ENCODE results near the gene THAP12. TPM values are rescaled to one million over a fixed set of nuclear protein-coding genes. Genes with fewer than 3 reads are reported as not detected.

THAP12 gene
- total RNA-seq, 1 experiment from 2014 or later, result 50.5 TPM

GRCh38 chr11:76392870-76393269, 11.9 kb upstream of the THAP12 start:
- Histone ChIP-seq H3K27me3 (ENCODE audit: low read length) (no peaks in the 10 kb centered on the region), H3K4me2 (ENCODE audit: low read length) (no peak overlapping the region), H3K9me3 (ENCODE audit: low read length) (no peaks in the 10 kb centered on the region), H2AFZ (ENCODE audit: low read length) (no peak overlapping the region), H3K4me3 (ENCODE audit: low read length) (no peak overlapping the region), H3K9ac (ENCODE audit: low read length) (no peak overlapping the region), H3F3A (ENCODE audit: low read length, unreplicated experiment) (no peaks in the 10 kb centered on the region), H3K27ac (ENCODE audit: low read length) (no peak overlapping the region), H3K4me1 (ENCODE audit: insufficient read depth, low read length) (no peaks in the 10 kb centered on the region), H3K9me2 (replicated peaks; ENCODE audit: low read length) (no peaks in the 10 kb centered on the region), H3K79me2 (ENCODE audit: low read length) (no peaks in the 10 kb centered on the region), H4K20me1 (ENCODE audit: low read length) (no peaks in the 10 kb centered on the region), H3K36me3 (ENCODE audit: low read depth, low read length) (no peaks in the 10 kb centered on the region)
- POLR2A ChIA-PET (ENCODE audit: unreplicated experiment), result no interaction called here
- intact Hi-C loops (cut with micrococcal nuclease), result no loop called here
- BruUV-seq (replicated peaks), result no TSS peak
- ATAC-seq (no peak), DNase-seq (no peak)
- TF ChIP-seq EZH2phosphoT487 (IDR thresholded peaks at IDR 0.05; ENCODE audit: borderline replicate concordance, low read length) (no peak), EZH2 (IDR thresholded peaks at IDR 0.05; ENCODE audit: low read length, unreplicated experiment) (no peak), CTCF (conservative IDR thresholded peaks at IDR 0.05; ENCODE audit: low read depth, low read length) (no peak)
- CTCF ChIA-PET, result no interaction called here

- ChIA-PET POLR2A (ENCODE audit: unreplicated experiment) (no interaction called here), CTCF (no interaction called here)
- no peaks in the 10 kb centered on the region for H4K20me1 ChIP-seq (ENCODE audit: low read length)
- no peaks in the 10 kb centered on the region for H3K9me3 ChIP-seq (ENCODE audit: low read length)
- intact Hi-C loops (cut with micrococcal nuclease), result no loop called here
- no peaks in the 10 kb centered on the region for H3F3A ChIP-seq (ENCODE audit: low read length, unreplicated experiment)
- H3K36me3 ChIP-seq (ENCODE audit: low read depth, low read length), result no peaks in the 10 kb centered on the region
- no peak overlapping the region for H3K9ac ChIP-seq (ENCODE audit: low read length)
- H3K4me2 ChIP-seq (ENCODE audit: low read length), result no peak overlapping the region
- no peak for DNase-seq
- no peak for ATAC-seq
- no peaks in the 10 kb centered on the region for H3K4me1 ChIP-seq (ENCODE audit: insufficient read depth, low read length)
- H3K4me3 ChIP-seq (ENCODE audit: low read length), result no peak overlapping the region
- no peaks in the 10 kb centered on the region for H3K27me3 ChIP-seq (ENCODE audit: low read length)
- no peaks in the 10 kb centered on the region for H3K9me2 ChIP-seq (replicated peaks; ENCODE audit: low read length)
- no peak overlapping the region for H2AFZ ChIP-seq (ENCODE audit: low read length)
- no peaks in the 10 kb centered on the region for H3K79me2 ChIP-seq (ENCODE audit: low read length)
- TF ChIP-seq EZH2phosphoT487 (IDR thresholded peaks at IDR 0.05; ENCODE audit: borderline replicate concordance, low read length) (no peak), EZH2 (IDR thresholded peaks at IDR 0.05; ENCODE audit: low read length, unreplicated experiment) (no peak), CTCF (conservative IDR thresholded peaks at IDR 0.05; ENCODE audit: low read depth, low read length) (no peak)
- BruUV-seq (replicated peaks), result no TSS peak
- no peak overlapping the region for H3K27ac ChIP-seq (ENCODE audit: low read length)
Measured at GRCh38 chr11:76391811-76392475, 11.0 kb upstream of the THAP12 start.

- H3K79me2 ChIP-seq (ENCODE audit: low read length), result no peaks in the 10 kb centered on the region
- no peaks in the 10 kb centered on the region for H4K20me1 ChIP-seq (ENCODE audit: low read length)
- H3K27ac ChIP-seq (ENCODE audit: low read length), result no peak overlapping the region
- no peak overlapping the region for H2AFZ ChIP-seq (ENCODE audit: low read length)
- H3K36me3 ChIP-seq (ENCODE audit: low read depth, low read length), result no peaks in the 10 kb centered on the region
- no peaks in the 10 kb centered on the region for H3F3A ChIP-seq (ENCODE audit: low read length, unreplicated experiment)
- no TSS peak for BruUV-seq (replicated peaks)
- intact Hi-C loops (cut with micrococcal nuclease), result no loop called here
- no peaks in the 10 kb centered on the region for H3K9me2 ChIP-seq (replicated peaks; ENCODE audit: low read length)
- no peaks in the 10 kb centered on the region for H3K9me3 ChIP-seq (ENCODE audit: low read length)
- no peak overlapping the region for H3K9ac ChIP-seq (ENCODE audit: low read length)
- H3K4me1 ChIP-seq (ENCODE audit: insufficient read depth, low read length), result no peaks in the 10 kb centered on the region
- POLR2A ChIA-PET (ENCODE audit: unreplicated experiment), result no interaction called here
- no peak overlapping the region for H3K4me2 ChIP-seq (ENCODE audit: low read length)
- H3K4me3 ChIP-seq (ENCODE audit: low read length), result no peak overlapping the region
- ATAC-seq (no peak), DNase-seq (no peak)
- TF ChIP-seq CTCF (conservative IDR thresholded peaks at IDR 0.05; ENCODE audit: low read depth, low read length) (no peak), EZH2 (IDR thresholded peaks at IDR 0.05; ENCODE audit: low read length, unreplicated experiment) (no peak), EZH2phosphoT487 (IDR thresholded peaks at IDR 0.05; ENCODE audit: borderline replicate concordance, low read length) (no peak)
- no peaks in the 10 kb centered on the region for H3K27me3 ChIP-seq (ENCODE audit: low read length)
- CTCF ChIA-PET, result no interaction called here
Measured at GRCh38 chr11:76391021-76391420, 10.1 kb upstream of the THAP12 start.
